C4-2B (cell line): ENCODE results near the gene LSM7.

ENCODE experiments used
- H3K27ac ChIP-seq: fragments of 450-650 bp; 2 replicates; pipeline ENCODE4 v1.5.1; 2017
- CTCF ChIP-seq: fragments of 450-650 bp; conservative IDR thresholded peaks from 2 replicates; pipeline ENCODE4 v1.5.1; 2017; ENCODE audit warnings: mild to moderate bottlenecking
- ZFX ChIP-seq: fragments of 450-650 bp; IDR thresholded peaks from 2 replicates; pipeline ENCODE4 v1.6.1; 2017

LSM7 gene

DNA sequence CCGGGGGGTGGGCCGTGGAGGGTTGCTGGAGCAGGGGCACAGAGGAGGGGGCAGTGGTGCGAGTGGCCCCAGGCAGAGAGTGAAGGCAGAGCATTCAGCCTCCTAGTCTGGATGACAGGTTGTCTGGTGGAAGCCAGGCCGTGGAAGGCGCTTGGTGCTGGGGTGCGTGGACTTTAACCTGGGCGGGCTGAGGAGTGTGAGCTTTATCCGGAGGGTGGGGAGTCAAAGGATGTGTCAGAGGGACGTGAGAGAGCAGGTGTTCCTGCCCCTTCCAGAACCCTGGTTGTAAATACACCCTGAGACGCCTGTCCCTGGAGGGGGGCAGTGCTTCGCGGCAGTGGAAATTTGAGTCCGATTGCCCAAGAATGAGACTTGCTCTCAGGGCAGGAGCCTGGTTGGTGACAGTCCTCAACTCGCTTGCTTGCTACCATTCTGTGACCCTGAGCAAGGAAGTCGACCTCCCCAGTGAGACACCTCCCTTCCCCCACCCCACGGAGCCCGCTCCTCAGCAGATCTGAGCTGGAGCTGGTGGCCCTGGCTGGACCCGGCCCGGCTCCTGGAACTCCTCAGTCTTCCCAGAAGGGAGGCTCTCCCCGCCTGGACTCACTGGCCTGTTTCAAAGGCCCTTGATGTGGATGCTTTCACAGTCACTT lies 2.4 kb upstream of the LSM7 start:
- TF ChIP-seq ZFX (no peak), CTCF (no peak)
- no peak overlapping the region for H3K27ac ChIP-seq

- no peak for TF ChIP-seq CTCF
- no peak for TF ChIP-seq ZFX
- H3K27ac ChIP-seq: no peak overlapping the region
These were observed 1.9 kb upstream of the LSM7 start for GRCh38 chr19:2330255-2330631.

DNA sequence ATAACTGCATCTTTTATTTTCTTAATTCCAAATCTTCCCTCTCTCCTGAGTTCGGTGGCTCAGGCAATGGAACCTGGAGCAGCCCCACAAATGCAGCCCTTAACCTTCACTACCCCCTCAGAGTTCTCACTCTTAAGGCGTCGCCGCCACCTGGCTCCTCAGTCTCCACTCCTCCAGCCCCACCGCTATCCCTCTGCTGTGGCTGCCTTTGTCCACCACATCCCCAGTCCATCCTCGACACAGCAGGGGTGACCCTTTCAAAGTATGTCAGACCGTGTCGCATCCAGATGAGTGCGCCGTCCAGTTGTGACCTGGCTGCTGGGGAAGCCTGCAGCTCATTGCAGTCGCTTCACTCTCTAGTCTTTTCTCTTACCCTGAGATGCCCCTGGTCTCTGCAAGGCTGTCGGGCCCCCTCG lies 1.1 kb upstream of the LSM7 start:
- TF ChIP-seq ZFX (no peak), CTCF (no peak)
- H3K27ac ChIP-seq: peak overlapping the region; percentile 91

DNA sequence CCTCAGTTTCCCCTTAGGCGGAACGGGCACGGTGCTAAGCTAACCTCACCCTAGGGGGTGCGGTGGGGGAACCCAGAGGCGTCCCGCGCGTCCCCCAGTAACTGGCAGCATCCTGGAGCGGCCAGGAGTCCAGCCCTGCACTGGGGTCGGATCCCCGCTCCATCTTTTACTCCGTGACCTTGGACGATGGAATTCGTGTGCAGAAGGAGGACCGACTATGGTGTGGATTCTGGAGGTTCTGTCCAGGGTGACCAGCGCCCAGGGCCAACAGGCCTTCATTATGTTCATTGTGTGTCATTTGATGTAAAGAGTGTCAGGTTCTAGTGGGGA lies 728 bp upstream of the LSM7 start:
- TF ChIP-seq CTCF (no peak), ZFX (no peak)

DNA sequence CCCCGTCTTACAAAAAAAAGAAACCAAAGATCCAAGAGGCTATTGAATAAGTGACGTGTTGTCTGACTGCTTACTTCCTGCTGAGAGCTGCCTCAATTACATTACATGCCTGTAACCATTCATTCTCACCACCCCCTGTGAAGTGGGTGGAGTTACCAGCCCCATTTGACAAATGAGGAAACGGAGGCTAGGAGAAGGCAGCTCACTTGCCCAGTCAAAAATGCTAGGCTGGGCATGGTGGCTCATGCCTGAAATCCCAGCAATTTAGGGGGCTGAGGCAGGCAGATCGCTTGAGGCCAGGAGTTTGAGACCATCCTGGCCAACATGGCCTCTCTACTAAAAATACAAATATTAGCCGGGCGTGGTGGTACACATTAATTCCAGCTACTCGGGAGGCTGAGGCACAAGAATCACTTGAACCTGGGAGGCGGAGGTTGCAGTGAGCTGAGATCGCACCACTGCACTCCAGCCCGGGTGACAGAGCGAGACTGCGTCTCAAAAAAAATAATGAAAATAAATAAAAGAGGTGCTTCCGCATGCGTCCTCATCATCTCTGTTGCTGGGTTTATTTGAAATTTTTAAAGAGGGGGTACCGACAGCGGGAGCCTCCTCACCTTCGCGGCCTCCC lies 499 bp downstream of the LSM7 start:
- TF ChIP-seq CTCF: no peak
- no peak for TF ChIP-seq ZFX
- peak overlapping the region; percentile 91 for H3K27ac ChIP-seq

More for the DNA sequence above, 728 bp upstream of the LSM7 start:
- peak overlapping the region; percentile 91 for H3K27ac ChIP-seq

- TF ChIP-seq ZFX (no peak), CTCF (no peak)
- H3K27ac ChIP-seq: peak overlapping the region; percentile 91
These were observed 1.6 kb downstream of the LSM7 start for GRCh38 chr19:2326699-2327360.

DNA sequence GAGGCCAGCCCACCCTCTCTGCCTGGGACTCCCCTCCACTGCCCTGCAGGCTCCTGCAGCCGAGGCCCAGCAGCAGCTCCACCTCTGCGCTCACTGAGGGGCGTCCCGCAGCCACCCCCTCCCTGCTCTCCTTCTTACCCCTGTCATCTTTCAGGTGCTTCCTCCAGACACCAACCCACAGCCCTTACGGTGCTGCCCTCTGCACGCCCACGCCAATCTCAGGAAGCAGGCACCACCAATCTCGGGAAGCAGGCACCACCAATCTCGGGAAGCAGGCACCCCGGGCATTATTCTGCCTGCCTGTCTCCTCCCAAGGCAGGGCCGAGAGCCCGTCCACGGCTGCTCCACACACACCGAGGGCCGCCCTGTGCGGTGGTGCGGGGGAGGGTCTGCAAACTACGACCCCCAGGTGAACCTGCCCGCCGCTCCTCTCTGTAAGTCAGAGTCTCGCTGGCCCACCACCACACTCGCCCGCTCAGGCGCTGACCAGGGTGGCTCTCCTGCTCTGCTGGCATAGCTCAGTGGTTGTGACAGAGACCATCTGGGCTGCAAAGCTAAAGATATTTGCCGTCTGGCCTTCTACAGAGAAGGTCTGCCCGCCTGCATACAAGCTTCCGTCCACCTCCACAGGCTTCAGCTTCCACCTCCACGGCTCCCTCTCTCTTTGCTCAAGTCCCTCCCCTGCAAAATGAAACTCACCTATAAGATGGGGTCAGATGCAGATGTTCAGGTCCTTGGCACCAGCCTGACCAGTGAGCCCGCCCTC lies 2.9 kb downstream of the LSM7 start:
- no peak overlapping the region for H3K27ac ChIP-seq

More for the DNA sequence above, 2.9 kb downstream of the LSM7 start:
- no peak for TF ChIP-seq CTCF
- no peak for TF ChIP-seq ZFX
